GM20000 (cell line): Measurements from ENCODE around the gene MALL.
"Not testable (repeated sequence)": the region's sequence is repeated elsewhere in the genome, so short reads cannot be mapped to it uniquely, and the experiment has no call there.

Source experiments
- DNase-seq: peaks from one replicate; pipeline ENCODE4 v3.0.0; 2012; ENCODE audit warnings: low spot score
- CTCF ChIP-seq: IDR thresholded peaks from 2 replicates; pipeline ENCODE4 v1.5.1; 2012; ENCODE audit warnings: mild to moderate bottlenecking, control low read depth; ENCODE audit errors: extremely low read depth, missing control alignments

The MALL gene

GRCh38 chr2:110115291-110116032 is at the start of gene MALL:
Gene MALL, minus strand, starts transcription at chr2:110115822. Its CDS starts 30 bp downstream, at chr2:110115792.
- no peak for DNase-seq
- TF ChIP-seq CTCF, result no peak

- DNase-seq, result peak; percentile 50
- peak; percentile 53 for TF ChIP-seq CTCF
Observed at GRCh38 chr2:110157153-110157793, 41.7 kb upstream of the MALL start.

GRCh38 chr2:110154828-110155227 is 39.2 kb upstream of the MALL start:
- not testable (repeated sequence) for DNase-seq

GRCh38 chr2:110154188-110154587 is 38.6 kb upstream of the MALL start:
- not testable (repeated sequence) for DNase-seq

- TF ChIP-seq CTCF, result no peak
- no peak for DNase-seq
Observed at GRCh38 chr2:110153416-110153815, 37.8 kb upstream of the MALL start.

GRCh38 chr2:110152943-110153342 is 37.3 kb upstream of the MALL start:
- DNase-seq, result no peak
- no peak for TF ChIP-seq CTCF

- no peak for DNase-seq
- no peak for TF ChIP-seq CTCF
Observed at GRCh38 chr2:110149330-110150220, 34.0 kb upstream of the MALL start.

GRCh38 chr2:110146945-110147332 is 31.3 kb upstream of the MALL start:
- no peak for TF ChIP-seq CTCF
- no peak for DNase-seq
